Muscle layer of duodenum (tissue), 2 donors: ENCODE measurements around the gene HOXD13.

Experiments used
- H3K27ac ChIP-seq: one replicate; pipeline ENCODE4 v1.7.0; 2013; ENCODE audit warnings: mild to moderate bottlenecking, low read length
- H3K27me3 ChIP-seq: one replicate; pipeline ENCODE4 v1.7.0; 2013; ENCODE audit warnings: low read depth, mild to moderate bottlenecking, control low read depth, low read length
- H3K36me3 ChIP-seq, 2 donors: one replicate each; pipeline ENCODE4 v1.7.0; 2013; ENCODE audit warnings: low read length in 2 of 2, control low read depth in 1 of 2, mild to moderate bottlenecking in 1 of 2; ENCODE audit not compliant: insufficient read depth in 2 of 2, control insufficient read depth in 1 of 2
- H3K4me1 ChIP-seq, 2 donors: one replicate each; pipeline ENCODE4 v1.7.0; 2013; ENCODE audit warnings: low read length in 2 of 2, mild to moderate bottlenecking in 2 of 2, control low read depth in 1 of 2, moderate library complexity in 1 of 2; ENCODE audit not compliant: insufficient read depth in 2 of 2, control insufficient read depth in 1 of 2
- H3K4me3 ChIP-seq, 2 donors: one replicate each; pipeline ENCODE4 v1.7.0; 2013; ENCODE audit warnings: low read length in 2 of 2, low read depth in 1 of 2, mild to moderate bottlenecking in 1 of 2
- H3K9me3 ChIP-seq, 2 donors: one replicate each; pipeline ENCODE4 v1.7.0; 2013; ENCODE audit warnings: low read length in 2 of 2, control low read depth in 1 of 2, mild to moderate bottlenecking in 1 of 2; ENCODE audit not compliant: control insufficient read depth in 1 of 2
- donor health status: healthy.

The HOXD13 gene

DNA sequence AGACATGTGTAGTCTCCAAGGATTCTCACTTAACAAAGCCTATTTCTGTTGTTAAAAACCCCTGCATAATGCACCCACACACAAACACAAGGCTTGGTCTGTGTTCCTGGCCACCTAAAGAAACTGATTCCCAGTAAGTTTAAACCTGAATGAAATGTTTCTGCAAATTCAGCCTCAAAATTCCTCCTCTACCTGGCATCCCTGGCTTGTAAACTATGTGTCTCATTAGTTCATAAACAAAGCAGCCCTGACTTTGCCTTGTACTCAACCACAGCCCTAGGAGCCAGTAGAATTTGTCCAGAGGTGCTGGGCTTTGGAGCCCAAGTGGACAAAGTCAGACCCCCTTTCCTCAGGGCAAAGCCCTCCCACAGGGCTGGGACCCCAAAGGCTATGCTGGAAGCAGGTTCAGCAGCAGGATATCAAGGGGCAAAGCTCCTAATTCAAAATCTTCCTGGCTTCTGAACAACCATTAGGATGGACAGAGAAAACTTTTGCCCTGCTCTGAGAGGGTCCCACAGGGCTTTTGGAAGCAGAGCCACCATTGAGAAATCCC lies 2.6 kb upstream of the HOXD13 start:
- peaks cover 0 to 44% of the 10 kb centered on the region in 2 donors for H3K4me1 ChIP-seq
- no peak overlapping the region for H3K27ac ChIP-seq
- no peak overlapping the region for H3K4me3 ChIP-seq

GRCh38 chr2:176090862-176091261 lies 1.7 kb upstream of the HOXD13 start:
- Histone ChIP-seq H3K27ac (no peak overlapping the region), H3K4me1 (peaks cover 0 to 34% of the 10 kb centered on the region in 2 donors), H3K9me3 (peaks cover 0 to 8% of the 10 kb centered on the region in 2 donors), H3K27me3 (peaks cover 92% of the 10 kb centered on the region), H3K36me3 (no peaks in the 10 kb centered on the region), H3K4me3 (no peak overlapping the region)

More for the DNA sequence above, 2.6 kb upstream of the HOXD13 start:
- Histone ChIP-seq H3K9me3 (peaks cover 0 to 8% of the 10 kb centered on the region in 2 donors), H3K27me3 (peaks cover 92% of the 10 kb centered on the region), H3K36me3 (no peaks in the 10 kb centered on the region)

DNA sequence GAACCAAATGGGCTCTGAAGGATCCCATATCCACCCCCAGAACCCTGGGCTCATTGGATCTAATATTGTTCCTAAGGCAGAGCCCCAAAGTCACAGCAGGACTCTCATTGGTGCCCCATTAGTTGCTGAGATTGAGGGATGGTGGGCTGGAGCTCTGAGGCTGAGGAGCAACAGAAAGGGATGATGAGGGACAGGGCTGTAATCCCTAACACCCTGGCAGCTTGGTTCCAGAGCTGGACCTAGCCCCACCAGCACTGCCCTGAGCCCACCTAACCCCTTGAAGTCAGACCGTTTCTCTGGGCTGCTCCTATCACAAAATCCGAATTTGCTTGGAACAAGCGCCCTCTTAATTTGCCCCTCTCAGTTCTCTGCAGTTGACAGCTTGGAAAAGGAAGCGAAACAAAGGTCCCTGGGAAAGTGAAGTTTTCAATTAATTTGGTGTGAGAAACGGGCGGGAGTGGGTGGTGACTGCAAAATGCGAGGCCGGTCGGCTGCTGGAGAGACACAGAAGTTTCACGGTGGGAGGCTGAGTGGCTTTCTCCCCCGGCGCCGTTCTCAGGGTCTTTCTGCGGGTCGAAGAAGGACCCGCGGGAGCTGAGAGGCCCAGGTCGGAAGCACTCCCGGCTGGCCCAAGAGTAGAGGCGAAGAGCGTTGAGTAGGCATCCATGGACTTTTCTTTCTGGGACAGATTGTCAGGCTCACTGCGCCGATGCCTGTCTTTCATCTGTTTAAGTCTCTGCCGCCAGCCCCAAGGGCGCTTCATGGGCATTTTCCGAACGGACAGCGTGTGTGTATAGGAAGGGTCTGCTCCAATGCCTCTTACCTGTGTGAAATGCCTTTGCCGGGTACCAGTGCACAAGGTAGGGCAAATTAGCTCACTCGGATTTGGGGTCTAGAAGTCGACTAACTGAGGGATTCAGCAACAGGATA lies 927 bp upstream of the HOXD13 start:
- Histone ChIP-seq H3K9me3 (peaks cover 0 to 8% of the 10 kb centered on the region in 2 donors), H3K4me1 (peaks cover 4 to 32% of the 10 kb centered on the region in 2 donors), H3K4me3 (no peak overlapping the region), H3K36me3 (no peaks in the 10 kb centered on the region), H3K27ac (no peak overlapping the region), H3K27me3 (peaks cover 92% of the 10 kb centered on the region)

DNA sequence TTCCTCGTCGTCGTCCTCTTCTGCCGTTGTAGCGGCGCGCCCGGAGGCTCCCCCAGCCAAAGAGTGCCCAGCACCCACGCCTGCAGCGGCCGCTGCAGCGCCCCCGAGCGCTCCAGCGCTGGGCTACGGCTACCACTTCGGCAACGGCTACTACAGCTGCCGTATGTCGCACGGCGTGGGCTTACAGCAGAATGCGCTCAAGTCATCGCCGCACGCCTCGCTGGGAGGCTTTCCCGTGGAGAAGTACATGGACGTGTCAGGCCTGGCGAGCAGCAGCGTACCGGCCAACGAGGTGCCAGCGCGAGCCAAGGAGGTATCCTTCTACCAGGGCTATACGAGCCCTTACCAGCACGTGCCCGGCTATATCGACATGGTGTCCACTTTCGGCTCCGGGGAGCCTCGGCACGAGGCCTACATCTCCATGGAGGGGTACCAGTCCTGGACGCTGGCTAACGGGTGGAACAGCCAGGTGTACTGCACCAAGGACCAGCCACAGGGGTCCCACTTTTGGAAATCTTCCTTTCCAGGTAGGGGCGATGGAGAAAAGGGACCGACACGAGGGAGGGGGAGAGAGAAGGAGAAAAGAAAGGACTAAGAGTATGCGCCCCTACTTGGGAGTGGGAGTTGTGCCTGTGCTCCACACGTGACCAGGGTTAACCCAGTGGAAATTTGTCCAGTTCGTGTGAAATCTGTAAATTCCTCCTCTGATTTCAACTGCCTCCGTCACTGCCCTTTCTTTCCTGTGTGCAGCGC lies 800 bp downstream of the HOXD13 start:
- Histone ChIP-seq H3K4me1 (peaks cover 11 to 42% of the 10 kb centered on the region in 2 donors), H3K4me3 (peak overlapping the region in 1 of 2 donors; percentile 57), H3K27me3 (peaks cover 93% of the 10 kb centered on the region), H3K9me3 (peaks cover 0 to 8% of the 10 kb centered on the region in 2 donors), H3K36me3 (no peaks in the 10 kb centered on the region), H3K27ac (no peak overlapping the region)

- Histone ChIP-seq H3K27me3 (peaks cover 93% of the 10 kb centered on the region), H3K36me3 (no peaks in the 10 kb centered on the region), H3K4me1 (peaks cover 11 to 40% of the 10 kb centered on the region in 2 donors), H3K27ac (no peak overlapping the region), H3K4me3 (no peak overlapping the region), H3K9me3 (peaks cover 0 to 8% of the 10 kb centered on the region in 2 donors)
Observed at GRCh38 chr2:176093898-176094249, 1.4 kb downstream of the HOXD13 start.

GRCh38 chr2:176094349-176094748 lies 1.8 kb downstream of the HOXD13 start:
- no peak overlapping the region for H3K27ac ChIP-seq
- peaks cover 0 to 8% of the 10 kb centered on the region in 2 donors for H3K9me3 ChIP-seq
- peaks cover 93% of the 10 kb centered on the region for H3K27me3 ChIP-seq

GRCh38 chr2:176095421-176095820 lies 2.9 kb downstream of the HOXD13 start:
- H3K27ac ChIP-seq: no peak overlapping the region
- H3K9me3 ChIP-seq: peaks cover 0 to 8% of the 10 kb centered on the region in 2 donors
- H3K36me3 ChIP-seq: no peaks in the 10 kb centered on the region
- peaks cover 11 to 49% of the 10 kb centered on the region in 2 donors for H3K4me1 ChIP-seq
- no peak overlapping the region for H3K4me3 ChIP-seq
- H3K27me3 ChIP-seq: peaks cover 93% of the 10 kb centered on the region

More at GRCh38 chr2:176094349-176094748, 1.8 kb downstream of the HOXD13 start:
- peaks cover 11 to 40% of the 10 kb centered on the region in 2 donors for H3K4me1 ChIP-seq
- no peak overlapping the region for H3K4me3 ChIP-seq
- H3K36me3 ChIP-seq: no peaks in the 10 kb centered on the region

GRCh38 chr2:176096243-176096985 lies 3.9 kb downstream of the HOXD13 start:
- peaks cover 0 to 8% of the 10 kb centered on the region in 2 donors for H3K9me3 ChIP-seq
- no peak overlapping the region for H3K27ac ChIP-seq
- no peaks in the 10 kb centered on the region for H3K36me3 ChIP-seq
- H3K27me3 ChIP-seq: peaks cover 93% of the 10 kb centered on the region
- H3K4me3 ChIP-seq: peak overlapping the region; percentile 45 to 54
- peaks cover 11 to 49% of the 10 kb centered on the region in 2 donors for H3K4me1 ChIP-seq

DNA sequence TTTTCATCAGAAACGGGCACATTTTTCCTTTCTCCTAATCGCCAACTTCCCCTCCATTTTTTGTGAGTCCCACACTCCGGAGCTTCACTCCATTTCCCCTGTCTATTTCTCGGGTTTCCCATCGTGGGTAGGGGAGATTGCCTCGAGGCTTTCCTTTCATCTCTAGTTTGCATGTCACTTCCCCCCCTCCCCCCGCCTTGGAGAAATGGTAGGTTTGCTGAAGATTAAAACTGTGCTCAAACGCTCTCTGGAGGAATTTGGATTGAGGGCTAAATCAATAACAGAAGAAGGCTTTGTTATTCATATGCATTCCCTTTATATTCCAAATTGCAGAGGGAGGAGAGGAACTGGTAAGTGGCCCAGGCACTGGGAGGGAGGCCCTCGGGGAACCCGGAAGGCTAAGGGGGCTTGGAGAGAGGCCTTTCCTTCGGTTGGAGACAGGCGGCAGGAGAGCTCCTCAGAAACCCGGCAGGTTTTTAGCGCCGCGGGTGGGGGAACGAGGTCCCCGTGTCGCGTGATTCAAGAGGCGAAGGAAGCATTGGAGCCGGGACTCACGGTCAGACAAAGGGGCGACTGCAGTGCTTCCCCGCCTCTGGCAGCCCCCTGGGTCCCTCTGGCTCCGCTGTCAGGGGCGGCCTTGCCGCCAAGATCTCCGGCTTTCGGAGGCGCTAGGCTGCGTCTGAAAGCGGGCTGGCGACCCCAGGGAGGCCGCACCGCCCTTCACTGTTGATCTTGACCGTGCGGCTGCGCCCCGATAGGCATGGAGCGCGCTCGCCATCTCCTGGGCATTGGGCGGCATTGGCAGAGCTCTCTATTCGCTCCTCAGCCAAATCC lies 4.7 kb downstream of the HOXD13 start:
- Histone ChIP-seq H3K9me3 (peaks cover 0 to 8% of the 10 kb centered on the region in 2 donors), H3K36me3 (no peaks in the 10 kb centered on the region), H3K27ac (no peak overlapping the region), H3K4me3 (peak overlapping the region; percentile 45 to 54), H3K27me3 (peaks cover 93% of the 10 kb centered on the region), H3K4me1 (peaks cover 11 to 43% of the 10 kb centered on the region in 2 donors)

- Histone ChIP-seq H3K9me3 (peaks cover 0 to 8% of the 10 kb centered on the region in 2 donors), H3K27me3 (peaks cover 99% of the 10 kb centered on the region), H3K4me1 (peaks cover 11 to 43% of the 10 kb centered on the region in 2 donors), H3K4me3 (peak overlapping the region; percentile 45 to 54), H3K36me3 (no peaks in the 10 kb centered on the region), H3K27ac (no peak overlapping the region)
Observed at GRCh38 chr2:176097820-176098365, 5.4 kb downstream of the HOXD13 start.
